Activated T-helper 1 cell treated with Interleukin-2 at 50 U/mL for 16 hours (primary cell): ENCODE measurements around the gene CDC42BPB.

ENCODE experiments used
- DNase-seq: peaks from one replicate; pipeline ENCODE4 v3.0.0-alpha.2; 2020; ENCODE audit warnings: low read depth

Gene CDC42BPB

DNA sequence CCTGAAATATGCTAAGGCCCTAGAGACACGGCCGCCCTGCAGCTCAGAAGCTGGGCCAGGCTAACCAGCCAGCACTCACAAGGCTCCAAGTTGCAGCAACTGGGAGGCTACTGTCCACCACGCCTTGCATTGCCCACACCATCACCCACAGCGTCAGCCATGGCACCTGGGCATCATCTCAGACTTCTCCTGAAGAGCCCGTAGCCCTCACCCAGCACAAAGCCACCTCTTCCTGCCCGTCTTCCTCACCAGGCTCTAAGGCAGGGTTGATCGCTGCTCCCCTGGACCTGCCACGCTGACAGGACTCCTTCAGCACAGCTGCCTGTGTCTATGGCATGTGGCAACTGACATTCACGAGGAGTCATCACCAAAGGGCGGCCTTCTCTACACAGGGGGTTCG lies 38.1 kb downstream of the CDC42BPB start:
- DNase-seq = no peak

DNA sequence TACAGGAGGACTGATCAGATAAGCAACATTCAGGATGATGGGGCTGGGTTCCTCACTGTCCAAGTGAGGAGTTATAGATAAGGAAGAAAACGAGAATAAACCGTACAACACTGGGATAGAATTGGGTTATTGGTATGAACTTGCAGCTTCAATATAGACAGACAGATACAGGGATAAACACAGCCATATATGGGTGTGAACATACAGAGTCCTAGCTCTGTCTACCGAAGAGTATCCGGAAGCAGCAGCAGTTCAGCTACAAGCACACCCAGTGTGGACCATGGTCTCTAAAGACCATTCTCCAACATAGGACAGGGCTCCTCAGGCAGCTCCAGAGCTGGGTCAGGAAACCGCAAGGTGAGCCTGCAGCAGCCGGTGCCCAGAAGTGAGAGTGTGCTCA lies 40.8 kb downstream of the CDC42BPB start:
- DNase-seq = no peak

DNA sequence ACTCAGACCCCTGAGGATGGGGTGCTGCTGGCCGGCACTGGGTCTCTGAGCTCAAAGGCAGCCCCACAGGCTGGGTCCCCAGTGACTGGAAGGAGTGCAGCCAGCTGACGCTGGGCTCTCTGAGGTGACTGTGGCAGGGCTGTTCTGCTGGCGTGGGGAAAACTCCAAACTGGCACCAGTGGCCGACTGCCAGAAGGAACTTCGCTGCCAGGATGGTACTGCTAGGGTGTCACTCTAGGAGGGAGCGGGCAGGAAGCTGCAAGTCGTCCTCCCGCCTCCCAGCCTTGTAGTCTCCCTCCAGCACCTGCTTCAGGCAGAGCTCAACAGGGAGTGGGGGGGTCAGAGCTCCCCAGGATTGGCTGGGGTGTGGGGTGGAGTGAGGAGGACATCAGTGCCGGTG lies 41.3 kb downstream of the CDC42BPB start:
- no peak for DNase-seq

DNA sequence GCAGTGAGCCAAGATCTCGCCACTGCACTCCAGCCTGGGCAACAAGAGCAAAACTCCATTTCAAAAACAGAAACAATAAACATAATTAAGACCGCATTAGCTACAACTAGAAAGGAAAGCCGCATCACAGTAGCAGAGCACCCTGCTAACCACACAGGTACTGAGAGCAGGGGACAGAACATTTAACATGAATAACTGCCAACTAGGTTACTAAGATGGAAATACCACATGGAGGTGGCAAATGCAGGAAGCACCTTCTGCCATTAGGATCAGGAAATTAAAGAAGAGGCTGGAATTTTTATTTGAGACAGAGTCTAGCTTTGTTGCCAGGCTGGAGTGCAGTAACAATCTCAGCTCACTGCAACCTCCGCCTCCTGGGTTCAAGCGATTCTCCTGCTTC lies 41.9 kb downstream of the CDC42BPB start:
- no peak for DNase-seq

GRCh38 chr14:103014466-103015228 lies 42.7 kb downstream of the CDC42BPB start:
- no peak for DNase-seq

GRCh38 chr14:103013028-103013427 lies 44.3 kb downstream of the CDC42BPB start:
- no peak for DNase-seq

GRCh38 chr14:103009559-103009958 lies 47.8 kb downstream of the CDC42BPB start:
- no peak for DNase-seq

DNA sequence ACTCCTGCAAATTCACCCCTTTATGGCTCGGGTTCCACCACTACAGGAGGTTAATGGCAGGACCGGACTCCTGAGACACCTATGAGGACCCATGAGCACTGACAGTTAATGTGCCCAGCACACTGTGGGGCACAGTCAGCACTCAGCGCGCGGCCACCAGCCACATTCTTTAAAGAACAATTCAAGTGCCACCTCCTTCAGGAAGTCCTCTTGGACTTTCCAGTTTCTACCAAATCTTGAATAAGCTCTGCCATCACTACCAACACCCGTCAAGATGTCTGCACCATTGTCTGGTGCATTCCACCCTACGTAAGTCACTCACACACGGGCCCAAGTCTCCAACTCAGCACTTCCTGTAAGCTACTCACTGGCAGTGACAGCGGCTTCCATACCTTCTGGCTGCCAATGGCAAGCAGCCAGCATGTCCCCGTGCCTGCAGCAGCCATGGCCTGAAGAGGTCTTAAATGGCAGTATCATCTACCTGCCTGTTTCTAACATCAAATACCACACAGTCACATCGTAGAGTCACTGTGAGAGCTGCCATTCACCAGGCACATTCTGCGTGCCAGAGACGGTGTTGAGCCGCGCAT lies 48.5 kb downstream of the CDC42BPB start:
- no peak for DNase-seq

DNA sequence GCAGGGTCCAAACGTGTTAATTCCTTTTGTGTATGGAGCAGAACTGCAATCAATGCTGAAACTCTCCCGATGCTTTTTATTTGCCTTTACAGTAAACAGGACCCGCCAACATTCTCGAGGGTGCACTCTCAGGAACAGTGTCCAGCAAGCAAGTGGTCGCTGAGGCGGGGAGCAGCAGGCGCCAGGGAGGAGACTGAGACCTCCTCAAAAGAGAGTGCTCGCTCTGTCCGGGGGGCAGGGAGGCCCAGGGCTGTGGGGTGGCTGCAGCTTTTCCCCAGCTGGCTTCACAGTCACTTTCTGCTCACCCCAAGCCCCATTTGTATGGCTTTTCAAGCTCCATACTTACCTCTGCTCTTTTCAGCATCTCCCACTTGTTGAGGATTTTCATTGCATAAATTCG lies 49.2 kb downstream of the CDC42BPB start:
- no peak for DNase-seq

DNA sequence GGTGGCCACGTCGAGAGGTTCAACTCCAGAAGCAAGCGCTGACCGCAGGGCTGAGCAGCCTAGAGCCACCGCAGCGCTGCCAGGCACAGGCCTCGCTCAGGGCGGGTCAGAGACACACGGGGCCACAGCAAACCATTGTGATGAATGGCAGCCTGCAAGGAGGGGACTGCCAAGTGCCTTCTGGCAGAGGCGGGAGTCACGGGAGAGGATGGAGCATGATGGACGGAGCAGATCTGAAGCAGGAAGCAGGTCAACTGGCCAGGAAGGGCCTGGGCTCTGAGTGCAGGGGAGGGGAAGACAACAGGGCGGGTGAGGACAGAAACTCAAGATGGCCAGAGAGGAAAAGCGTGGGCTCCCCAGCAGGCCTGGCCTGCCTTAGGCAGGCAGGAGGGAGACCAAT lies 49.8 kb downstream of the CDC42BPB start:
- DNase-seq = no peak

DNA sequence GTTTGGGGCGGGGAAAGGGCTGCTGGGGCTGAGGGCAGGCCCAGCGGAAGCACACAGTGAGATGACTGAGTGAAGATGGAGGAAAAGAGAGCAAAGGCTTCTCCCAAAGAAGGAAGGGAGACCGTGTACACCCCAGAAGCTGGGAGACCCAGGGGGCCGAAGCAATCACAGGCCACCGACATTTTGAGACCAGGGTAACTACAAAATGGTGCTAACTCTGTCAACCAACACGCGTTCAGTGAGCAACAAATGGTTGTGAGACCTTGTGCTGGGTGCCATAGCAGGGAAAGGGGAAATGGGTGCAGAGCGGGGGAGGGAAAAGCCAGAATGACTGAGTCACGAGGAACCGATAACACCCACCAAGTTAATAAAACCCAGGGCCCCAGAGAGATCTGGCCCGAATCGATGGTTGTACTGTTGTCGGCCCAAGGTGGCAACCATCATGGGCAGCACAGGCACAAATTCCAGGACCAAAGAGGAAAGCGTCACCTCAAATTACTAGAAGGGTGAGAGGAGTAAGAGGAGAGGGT lies 50.3 kb downstream of the CDC42BPB start:
- no peak for DNase-seq

GRCh38 chr14:103006106-103006505 lies 51.2 kb downstream of the CDC42BPB start:
- no peak for DNase-seq

- DNase-seq = no peak
These were observed 53.5 kb downstream of the CDC42BPB start for GRCh38 chr14:103003850-103004249.

DNA sequence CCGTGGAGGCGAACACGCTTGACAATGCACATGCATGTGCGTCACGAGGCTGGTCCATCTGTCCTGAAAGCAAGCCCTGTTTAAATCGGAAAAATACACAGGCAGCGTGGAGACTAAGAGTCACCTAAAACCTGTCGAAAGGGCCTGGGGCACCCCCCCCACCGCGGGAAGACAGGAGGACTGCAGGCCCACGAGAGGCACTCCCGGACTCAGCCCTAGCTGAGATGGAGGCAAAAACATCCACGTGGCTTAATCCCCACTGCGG lies 54.1 kb downstream of the CDC42BPB start:
- no peak for DNase-seq

DNA sequence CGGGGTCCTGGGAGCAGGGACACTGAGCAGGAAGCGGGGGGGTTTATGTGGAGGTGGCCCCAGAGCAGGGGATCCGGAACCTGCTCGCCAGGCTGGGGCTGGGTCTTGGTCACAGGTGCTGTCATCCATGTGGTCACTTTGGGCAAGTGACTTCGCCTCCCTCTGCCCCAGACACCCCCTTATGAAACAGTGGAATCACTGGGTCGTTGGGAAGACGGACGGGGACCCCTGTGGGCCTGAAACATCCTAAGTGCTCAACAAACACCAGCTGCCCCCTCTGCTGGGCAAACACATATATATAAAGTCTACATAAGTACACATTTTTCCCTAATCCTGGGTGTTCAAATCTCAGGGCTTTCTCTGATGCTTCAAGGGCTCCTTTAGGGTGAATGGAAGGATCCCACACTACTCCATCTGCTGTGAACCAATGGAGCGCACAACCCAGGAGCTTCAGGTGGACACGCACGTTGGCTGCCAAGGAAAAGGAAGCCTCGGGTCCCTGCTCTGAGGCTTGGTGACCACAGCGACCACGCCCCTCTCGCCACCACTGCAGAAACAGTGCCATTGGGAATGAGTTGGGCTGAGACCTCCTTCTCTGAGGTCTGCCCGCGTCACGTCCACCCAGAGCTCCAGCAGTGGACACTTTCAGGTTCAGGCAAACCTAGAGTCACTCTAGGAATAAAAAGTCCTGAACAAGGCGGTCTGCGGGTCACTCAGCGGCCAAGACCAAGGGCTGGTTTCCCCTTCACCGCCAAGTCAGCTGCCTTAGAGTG lies 54.6 kb downstream of the CDC42BPB start:
- no peak for DNase-seq

DNA sequence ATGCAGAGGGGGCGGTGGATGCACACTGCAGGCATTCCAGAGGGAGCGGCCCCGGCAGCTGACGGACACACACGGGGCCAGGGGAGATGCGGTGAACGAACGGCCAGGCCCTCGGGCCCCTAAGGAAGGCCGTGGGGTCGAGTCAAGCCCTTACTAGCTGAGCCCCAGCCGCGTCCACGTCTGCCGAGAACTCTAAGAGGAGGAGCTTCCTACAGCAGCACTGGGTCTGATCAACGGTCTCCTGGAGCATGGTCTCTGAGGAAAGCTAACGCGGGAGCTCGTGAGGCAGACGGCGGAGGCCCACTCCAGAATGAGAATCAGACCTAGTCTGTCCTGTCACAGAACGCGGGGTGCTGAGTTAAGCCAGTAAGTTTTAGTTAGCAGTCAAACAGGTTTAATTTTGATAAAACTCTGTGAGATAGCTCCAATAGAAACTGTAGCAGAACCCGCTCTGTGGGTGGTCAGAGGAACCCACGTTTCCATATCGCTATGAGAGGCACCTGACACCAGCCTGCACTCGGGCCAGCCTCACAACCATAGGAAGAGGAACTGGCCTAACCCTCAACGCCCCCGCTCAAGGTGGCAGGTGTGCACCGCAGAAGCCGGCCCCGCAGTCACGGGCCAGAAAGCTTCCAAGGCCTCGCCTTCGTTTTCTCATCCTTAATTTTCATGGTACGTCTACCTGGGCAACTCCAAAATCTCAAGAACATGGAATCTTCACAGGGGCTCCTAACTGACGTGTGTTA lies 55.5 kb downstream of the CDC42BPB start:
- no peak for DNase-seq

GRCh38 chr14:103001226-103001625 lies 56.1 kb downstream of the CDC42BPB start:
- no peak for DNase-seq

DNA sequence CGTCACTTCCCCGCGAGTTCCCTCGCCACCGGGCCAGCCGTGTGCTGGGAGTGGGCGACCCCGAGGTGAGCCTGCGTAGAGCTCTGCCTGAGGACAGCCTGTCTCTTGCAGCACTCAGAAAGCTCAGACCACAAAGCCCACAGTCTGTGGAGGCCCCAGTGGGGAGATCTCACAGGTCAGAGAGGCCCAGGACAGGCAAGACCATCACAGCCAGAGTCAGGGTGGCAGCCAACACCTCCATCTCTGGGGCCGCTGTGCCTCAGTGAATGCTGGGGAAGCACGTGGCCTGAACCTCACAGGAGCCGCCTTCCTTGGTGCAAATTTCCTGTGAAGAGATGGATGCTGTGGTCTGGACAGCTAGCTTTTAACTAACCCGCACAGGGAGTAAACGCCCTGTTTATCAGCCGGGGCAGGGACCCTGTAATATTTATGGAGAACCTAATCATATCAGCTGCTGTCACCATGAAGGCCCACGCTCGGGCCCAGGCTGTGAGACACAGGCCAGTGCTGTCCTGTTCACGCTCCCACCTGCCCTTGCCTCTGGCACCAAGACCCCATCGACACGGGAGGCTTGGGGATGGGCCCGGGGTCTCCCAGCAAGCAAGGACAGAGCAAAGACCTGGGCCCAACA lies 56.9 kb downstream of the CDC42BPB start:
- no peak for DNase-seq

GRCh38 chr14:102999227-102999895 lies 58.0 kb downstream of the CDC42BPB start:
- no peak for DNase-seq

- no peak for DNase-seq
These were observed 59.0 kb downstream of the CDC42BPB start for GRCh38 chr14:102998393-102998792.

GRCh38 chr14:102996941-102997340 lies 60.4 kb downstream of the CDC42BPB start:
- DNase-seq = no peak
